ENCODE measurements around the gene ZNF346. TPM values are rescaled to one million over a fixed set of nuclear protein-coding genes. Genes with fewer than 3 reads are reported as not detected.

The ZNF346 gene
- total and polyA plus RNA-seq, 4 donors: 6.6 to 31.5 (median 9.6) TPM

GRCh38 chr5:176994460-176995121 lies 27.9 kb upstream of the ZNF346 start:
- Histone ChIP-seq H3K4me3 (no peak overlapping the region), H3K9me3 (ENCODE audit: control insufficient read depth in 4 of 4, insufficient read depth in 3 of 4, low read length in 3 of 4) (peaks cover 0 to 3% (median 0%) of the 10 kb centered on the region in 4 donors), H3K36me3 (ENCODE audit: control insufficient read depth in 4 of 4, insufficient read depth in 4 of 4, low read length in 4 of 4) (no peaks in the 10 kb centered on the region), H3K27me3 (ENCODE audit: control insufficient read depth in 3 of 3, insufficient read depth in 3 of 3, low read length in 2 of 3) (no peaks in the 10 kb centered on the region), H3K9ac (ENCODE audit: insufficient read depth in 1 of 2, low read length in 2 of 2) (no peak overlapping the region), H3K27ac (ENCODE audit: low read depth in 1 of 2, low read length in 1 of 2) (peak overlapping the region in 1 of 2 donors; percentile 0), H3K4me1 (ENCODE audit: control insufficient read depth in 5 of 5, insufficient read depth in 5 of 5, low read length in 5 of 5) (peaks cover 0 to 12% (median 0%) of the 10 kb centered on the region in 5 donors)
- ATAC-seq (ENCODE audit: insufficient read depth, low FRiP score): no peak
- TF ChIP-seq, protein P1, sequence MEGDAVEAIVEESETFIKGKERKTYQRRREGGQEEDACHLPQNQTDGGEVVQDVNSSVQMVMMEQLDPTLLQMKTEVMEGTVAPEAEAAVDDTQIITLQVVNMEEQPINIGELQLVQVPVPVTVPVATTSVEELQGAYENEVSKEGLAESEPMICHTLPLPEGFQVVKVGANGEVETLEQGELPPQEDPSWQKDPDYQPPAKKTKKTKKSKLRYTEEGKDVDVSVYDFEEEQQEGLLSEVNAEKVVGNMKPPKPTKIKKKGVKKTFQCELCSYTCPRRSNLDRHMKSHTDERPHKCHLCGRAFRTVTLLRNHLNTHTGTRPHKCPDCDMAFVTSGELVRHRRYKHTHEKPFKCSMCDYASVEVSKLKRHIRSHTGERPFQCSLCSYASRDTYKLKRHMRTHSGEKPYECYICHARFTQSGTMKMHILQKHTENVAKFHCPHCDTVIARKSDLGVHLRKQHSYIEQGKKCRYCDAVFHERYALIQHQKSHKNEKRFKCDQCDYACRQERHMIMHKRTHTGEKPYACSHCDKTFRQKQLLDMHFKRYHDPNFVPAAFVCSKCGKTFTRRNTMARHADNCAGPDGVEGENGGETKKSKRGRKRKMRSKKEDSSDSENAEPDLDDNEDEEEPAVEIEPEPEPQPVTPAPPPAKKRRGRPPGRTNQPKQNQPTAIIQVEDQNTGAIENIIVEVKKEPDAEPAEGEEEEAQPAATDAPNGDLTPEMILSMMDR (IDR thresholded peaks at IDR 0.05; ENCODE audit: control extremely low read depth, extremely low read depth): no peak
- DNase-seq: no peak
- WGBS, 2 donors: 36 to 75% methylated on average over 7 of the region's 7 CpGs

GRCh38 chr5:176995122-176995490 lies 27.4 kb upstream of the ZNF346 start:
- TF ChIP-seq, protein P1 (IDR thresholded peaks at IDR 0.05; ENCODE audit: control extremely low read depth, extremely low read depth): no peak
- Histone ChIP-seq H3K4me3 (no peak overlapping the region), H3K9me3 (ENCODE audit: control insufficient read depth in 4 of 4, insufficient read depth in 3 of 4, low read length in 3 of 4) (peaks cover 0 to 3% (median 0%) of the 10 kb centered on the region in 4 donors), H3K27ac (ENCODE audit: low read depth in 1 of 2, low read length in 1 of 2) (peak overlapping the region in 1 of 2 donors; percentile 28), H3K9ac (ENCODE audit: insufficient read depth in 1 of 2, low read length in 2 of 2) (no peak overlapping the region), H3K36me3 (ENCODE audit: control insufficient read depth in 4 of 4, insufficient read depth in 4 of 4, low read length in 4 of 4) (no peaks in the 10 kb centered on the region), H3K4me1 (ENCODE audit: control insufficient read depth in 5 of 5, insufficient read depth in 5 of 5, low read length in 5 of 5) (peaks cover 0 to 12% (median 0%) of the 10 kb centered on the region in 5 donors), H3K27me3 (ENCODE audit: control insufficient read depth in 3 of 3, insufficient read depth in 3 of 3, low read length in 2 of 3) (no peaks in the 10 kb centered on the region)
- WGBS, 2 donors: 77 to 93% methylated on average over 3 of the region's 3 CpGs
- ATAC-seq (ENCODE audit: insufficient read depth, low FRiP score): no peak
- no peak for DNase-seq

- Histone ChIP-seq H3K4me1 (ENCODE audit: control insufficient read depth in 5 of 5, insufficient read depth in 5 of 5, low read length in 5 of 5) (peaks cover 0 to 12% (median 0%) of the 10 kb centered on the region in 5 donors), H3K27me3 (ENCODE audit: control insufficient read depth in 3 of 3, insufficient read depth in 3 of 3, low read length in 2 of 3) (no peaks in the 10 kb centered on the region), H3K9ac (ENCODE audit: insufficient read depth in 1 of 2, low read length in 2 of 2) (no peak overlapping the region), H3K9me3 (ENCODE audit: control insufficient read depth in 4 of 4, insufficient read depth in 3 of 4, low read length in 3 of 4) (peaks cover 0 to 3% (median 0%) of the 10 kb centered on the region in 4 donors), H3K4me3 (no peak overlapping the region), H3K36me3 (ENCODE audit: control insufficient read depth in 4 of 4, insufficient read depth in 4 of 4, low read length in 4 of 4) (no peaks in the 10 kb centered on the region), H3K27ac (ENCODE audit: low read depth in 1 of 2, low read length in 1 of 2) (no peak overlapping the region)
- WGBS, 2 donors: 14 to 27% methylated on average over 4 of the region's 4 CpGs
- no peak for ATAC-seq (ENCODE audit: insufficient read depth, low FRiP score)
- DNase-seq: no peak
- TF ChIP-seq, protein P1 (IDR thresholded peaks at IDR 0.05; ENCODE audit: control extremely low read depth, extremely low read depth): no peak
These were observed 26.4 kb upstream of the ZNF346 start for GRCh38 chr5:176995896-176996767.

Measured in lung (tissue), 12 donors.